Fibroblast of lung (primary cell): ENCODE measurements around the gene RNF38. TPM values are rescaled to one million over a fixed set of nuclear protein-coding genes. Genes with fewer than 3 reads are reported as not detected.

Experiments
- DNase-seq, 2 donors: peaks; one replicate each; pipeline versions ENCODE4 v3.0.0 to v3.0.0-alpha.2; 2010; ENCODE audit warnings: low read depth in 2 of 2
- H2AFZ ChIP-seq: 2 replicates; pipeline ENCODE4 v1.5.1; 2012; ENCODE audit warnings: low read length, control low read depth, inconsistent platforms
- H3K27ac ChIP-seq: 2 replicates; pipeline ENCODE4 v1.5.1; 2011; ENCODE audit warnings: low read length, control low read depth; ENCODE audit not compliant: insufficient read depth
- H3K27me3 ChIP-seq: 2 replicates; pipeline ENCODE4 v1.5.1; 2011; ENCODE audit warnings: mild to moderate bottlenecking, low read length; ENCODE audit not compliant: control insufficient read depth, insufficient read depth
- H3K36me3 ChIP-seq: 2 replicates; pipeline ENCODE4 v1.5.1; 2011; ENCODE audit warnings: low read length; ENCODE audit not compliant: control insufficient read depth, insufficient read depth
- H3K4me1 ChIP-seq: 2 replicates; pipeline ENCODE4 v1.5.1; 2011; ENCODE audit warnings: low read length; ENCODE audit not compliant: control insufficient read depth, insufficient read depth; ENCODE audit errors: extremely low read depth
- H3K4me2 ChIP-seq: 2 replicates; pipeline ENCODE4 v1.5.1; 2011; ENCODE audit warnings: low read length, control low read depth; ENCODE audit not compliant: insufficient read depth; ENCODE audit errors: extremely low read depth
- H3K4me3 ChIP-seq, 4 experiments: fragments of 200-600 bp in 1 of 4; sonication (generic) in 1 of 4; replicated peaks in 1 of 4; 2 replicates each; pipeline ENCODE4 v1.5.1; 2011 to 2016; ENCODE audit warnings: low read length in 4 of 4, low read depth in 3 of 4, mild to moderate bottlenecking in 3 of 4, control low read depth in 2 of 4, inconsistent platforms in 1 of 4, mixed read lengths in 1 of 4; ENCODE audit not compliant: insufficient read depth in 1 of 4; ENCODE audit errors: control extremely low read depth in 1 of 4
- H3K79me2 ChIP-seq: 2 replicates; pipeline ENCODE4 v1.5.1; 2012; ENCODE audit warnings: mild to moderate bottlenecking, low read length, inconsistent platforms; ENCODE audit not compliant: control insufficient read depth, insufficient read depth
- H3K9ac ChIP-seq: 2 replicates; pipeline ENCODE4 v1.5.1; 2011; ENCODE audit warnings: mild to moderate bottlenecking, low read length, control low read depth; ENCODE audit not compliant: insufficient read depth
- H3K9me3 ChIP-seq: 2 replicates; pipeline ENCODE4 v1.5.1; 2012; ENCODE audit warnings: low read depth, low read length; ENCODE audit not compliant: control insufficient read depth, insufficient read depth
- H4K20me1 ChIP-seq: 2 replicates; pipeline ENCODE4 v1.5.1; 2011; ENCODE audit warnings: low read length; ENCODE audit not compliant: control insufficient read depth, insufficient read depth; ENCODE audit errors: extremely low read depth
- EZH2 ChIP-seq: IDR thresholded peaks from 2 replicates; pipeline ENCODE4 v1.5.1; 2012; ENCODE audit warnings: low read length, control low read depth, mild to moderate bottlenecking; ENCODE audit errors: missing control alignments
- polyA plus RNA-seq, 2 donors: library from polyadenylated mRNA; depleted of rRNA in 1 of 2; stranded (reverse) in 1 of 2; unstranded in 1 of 2; fragments of >200 nt; gene quantifications; 2 replicates each; pipeline ENCODE4 v1.2.1, GENCODE V29; 2011 to 2012; ENCODE audit warnings: missing spikeins in 1 of 2
- total RNA-seq: library from RNA; depleted of rRNA; stranded (reverse); fragments of >200 nt; gene quantifications from 2 replicates; pipeline ENCODE4 v1.2.1, GENCODE V29; 2014
- TF ChIP-seq, protein P1 (sequence below), 2 donors: IDR thresholded peaks in 1 of 2; conservative IDR thresholded peaks in 1 of 2; 1 replicate in 1 of 2; 2 replicates in 1 of 2; pipeline ENCODE4 v1.5.1; 2011 to 2012; ENCODE audit warnings: low read length in 2 of 2, control low read depth in 1 of 2, inconsistent platforms in 1 of 2, low read depth in 1 of 2, mild to moderate bottlenecking in 1 of 2

The RNF38 gene
- total and polyA plus RNA-seq, 2 donors (not counting 1 experiment from before 2014, with no cell fraction given), result 8.9 to 18.8 TPM

DNA sequence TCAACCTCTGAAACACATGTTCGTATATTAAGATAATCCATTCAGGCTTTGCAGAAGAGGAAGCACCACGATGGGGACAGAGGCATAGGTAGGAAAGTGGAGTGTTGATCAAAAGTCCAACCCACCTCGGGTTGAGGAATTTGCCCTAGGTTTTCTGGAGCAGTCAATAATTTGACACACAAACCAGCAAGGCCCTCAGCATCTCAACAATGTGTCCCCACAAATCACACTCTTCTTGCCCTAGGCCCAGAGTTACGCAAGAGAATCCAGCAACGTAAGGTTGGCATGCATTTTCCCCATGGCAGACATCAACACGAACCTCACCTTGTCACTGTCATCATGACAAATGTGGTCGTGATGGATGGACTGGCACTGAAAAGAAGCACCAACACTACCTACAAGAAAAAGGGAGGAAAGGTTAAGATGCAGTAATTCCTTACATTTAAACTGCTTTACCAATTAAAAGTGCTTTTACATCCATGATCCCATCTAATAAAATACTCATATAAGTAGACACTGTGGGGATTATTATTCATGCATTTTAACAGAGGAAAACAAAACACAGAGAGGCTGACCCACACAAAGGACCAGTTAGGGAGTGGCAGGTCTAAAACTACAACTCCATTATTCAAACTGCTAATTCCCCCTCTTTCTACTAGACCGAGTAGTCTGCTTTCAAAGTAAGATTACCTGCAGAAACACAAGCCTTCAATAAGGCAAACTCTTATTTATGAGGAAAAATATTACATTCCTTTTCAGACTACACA is 24.4 kb upstream of the RNF38 start:
- Histone ChIP-seq H4K20me1 (no peaks in the 10 kb centered on the region), H3K9me3 (no peaks in the 10 kb centered on the region), H3K4me1 (no peaks in the 10 kb centered on the region), H3K79me2 (no peaks in the 10 kb centered on the region), H3K4me2 (no peak overlapping the region), H3K36me3 (no peaks in the 10 kb centered on the region), H3K27ac (no peak overlapping the region), H2AFZ (no peak overlapping the region), H3K9ac (no peak overlapping the region), H3K27me3 (no peaks in the 10 kb centered on the region), H3K4me3 (no peak overlapping the region)
- DNase-seq, result no peak
- no peak for TF ChIP-seq EZH2
- TF ChIP-seq, protein P1, sequence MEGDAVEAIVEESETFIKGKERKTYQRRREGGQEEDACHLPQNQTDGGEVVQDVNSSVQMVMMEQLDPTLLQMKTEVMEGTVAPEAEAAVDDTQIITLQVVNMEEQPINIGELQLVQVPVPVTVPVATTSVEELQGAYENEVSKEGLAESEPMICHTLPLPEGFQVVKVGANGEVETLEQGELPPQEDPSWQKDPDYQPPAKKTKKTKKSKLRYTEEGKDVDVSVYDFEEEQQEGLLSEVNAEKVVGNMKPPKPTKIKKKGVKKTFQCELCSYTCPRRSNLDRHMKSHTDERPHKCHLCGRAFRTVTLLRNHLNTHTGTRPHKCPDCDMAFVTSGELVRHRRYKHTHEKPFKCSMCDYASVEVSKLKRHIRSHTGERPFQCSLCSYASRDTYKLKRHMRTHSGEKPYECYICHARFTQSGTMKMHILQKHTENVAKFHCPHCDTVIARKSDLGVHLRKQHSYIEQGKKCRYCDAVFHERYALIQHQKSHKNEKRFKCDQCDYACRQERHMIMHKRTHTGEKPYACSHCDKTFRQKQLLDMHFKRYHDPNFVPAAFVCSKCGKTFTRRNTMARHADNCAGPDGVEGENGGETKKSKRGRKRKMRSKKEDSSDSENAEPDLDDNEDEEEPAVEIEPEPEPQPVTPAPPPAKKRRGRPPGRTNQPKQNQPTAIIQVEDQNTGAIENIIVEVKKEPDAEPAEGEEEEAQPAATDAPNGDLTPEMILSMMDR (conservative IDR thresholded peaks at IDR 0.05 in 1 of 2, IDR thresholded peaks at IDR 0.05 in 1 of 2; ENCODE audit: low read depth in 1 of 2, low read length in 2 of 2), result no peak

DNA sequence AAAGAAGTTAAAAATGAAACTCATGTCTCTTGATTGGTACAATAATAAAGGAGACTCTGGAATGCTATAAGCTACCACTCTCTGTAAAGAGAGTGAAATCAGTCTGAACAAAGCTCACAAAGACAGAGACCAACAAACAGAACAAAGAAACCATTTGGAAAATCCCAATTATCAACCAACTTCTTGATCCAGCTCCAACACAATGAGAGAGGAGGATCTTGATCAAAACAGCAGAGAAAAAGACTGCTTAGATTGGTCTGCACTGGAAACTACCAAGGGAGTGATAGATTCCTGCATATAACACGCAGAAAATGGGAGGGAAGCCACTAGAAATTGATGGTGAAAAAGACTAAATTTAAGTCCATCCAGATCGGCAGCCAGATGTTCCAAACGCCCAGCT is 23.1 kb upstream of the RNF38 start:
- Histone ChIP-seq H3K9me3 (no peaks in the 10 kb centered on the region), H3K27ac (no peak overlapping the region), H3K4me1 (no peaks in the 10 kb centered on the region), H3K27me3 (no peaks in the 10 kb centered on the region), H3K4me2 (no peak overlapping the region), H3K4me3 (no peak overlapping the region), H2AFZ (no peak overlapping the region), H3K79me2 (no peaks in the 10 kb centered on the region), H4K20me1 (no peaks in the 10 kb centered on the region), H3K9ac (no peak overlapping the region), H3K36me3 (no peaks in the 10 kb centered on the region)
- DNase-seq, result no peak
- TF ChIP-seq EZH2, result no peak
- TF ChIP-seq, protein P1 (conservative IDR thresholded peaks at IDR 0.05 in 1 of 2, IDR thresholded peaks at IDR 0.05 in 1 of 2; ENCODE audit: low read depth in 1 of 2, low read length in 2 of 2), result no peak

DNA sequence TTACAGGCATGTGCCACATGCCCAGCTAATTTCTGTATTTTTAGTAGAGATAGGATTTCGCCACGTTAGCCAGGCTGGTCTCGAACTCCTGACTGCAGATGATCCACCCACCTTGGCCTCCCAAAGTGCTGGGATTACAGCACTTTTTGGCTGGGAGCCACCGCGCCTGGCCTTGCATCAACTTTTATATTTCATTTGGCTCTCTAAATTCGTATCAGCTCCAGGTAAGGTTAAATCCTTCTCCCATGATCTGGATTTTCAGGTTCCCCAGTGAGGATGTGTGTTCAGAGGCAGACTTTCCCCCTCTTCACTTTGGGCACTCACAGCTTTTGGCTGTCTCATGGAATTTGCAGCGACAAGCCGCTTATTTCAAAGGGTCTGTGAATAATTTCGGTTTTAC is 16.8 kb upstream of the RNF38 start:
- Histone ChIP-seq H3K4me2 (no peak overlapping the region), H3K79me2 (no peaks in the 10 kb centered on the region), H3K9ac (no peak overlapping the region), H3K9me3 (no peaks in the 10 kb centered on the region), H3K36me3 (no peaks in the 10 kb centered on the region), H2AFZ (no peak overlapping the region), H3K27ac (no peak overlapping the region), H3K4me1 (no peaks in the 10 kb centered on the region), H4K20me1 (no peaks in the 10 kb centered on the region), H3K27me3 (no peaks in the 10 kb centered on the region), H3K4me3 (no peak overlapping the region)
- TF ChIP-seq, protein P1 (conservative IDR thresholded peaks at IDR 0.05 in 1 of 2, IDR thresholded peaks at IDR 0.05 in 1 of 2; ENCODE audit: low read depth in 1 of 2, low read length in 2 of 2), result no peak
- no peak for TF ChIP-seq EZH2
- DNase-seq, result no peak
